Astrocyte of the spinal cord (primary cell): ENCODE measurements around the gene APPBP2.

Experiments used
- DNase-seq: peaks from one replicate; pipeline ENCODE4 v3.0.0; 2011; ENCODE audit warnings: low read depth, low spot score
- H3K4me3 ChIP-seq: 2 replicates; pipeline ENCODE4 v1.5.1; 2011; ENCODE audit warnings: low read depth, mild to moderate bottlenecking, low read length, moderate library complexity
- CTCF ChIP-seq: IDR thresholded peaks from 2 replicates; pipeline ENCODE4 v1.5.1; 2012; ENCODE audit warnings: low read depth, mild to moderate bottlenecking, low read length, inconsistent platforms
- in situ Hi-C: cut with HindIII; loops from 2 replicates; pipeline ENCODE4 v1.10.0; 2017; ENCODE audit warnings: low sequenced_read_pairs

APPBP2 gene, protein sequence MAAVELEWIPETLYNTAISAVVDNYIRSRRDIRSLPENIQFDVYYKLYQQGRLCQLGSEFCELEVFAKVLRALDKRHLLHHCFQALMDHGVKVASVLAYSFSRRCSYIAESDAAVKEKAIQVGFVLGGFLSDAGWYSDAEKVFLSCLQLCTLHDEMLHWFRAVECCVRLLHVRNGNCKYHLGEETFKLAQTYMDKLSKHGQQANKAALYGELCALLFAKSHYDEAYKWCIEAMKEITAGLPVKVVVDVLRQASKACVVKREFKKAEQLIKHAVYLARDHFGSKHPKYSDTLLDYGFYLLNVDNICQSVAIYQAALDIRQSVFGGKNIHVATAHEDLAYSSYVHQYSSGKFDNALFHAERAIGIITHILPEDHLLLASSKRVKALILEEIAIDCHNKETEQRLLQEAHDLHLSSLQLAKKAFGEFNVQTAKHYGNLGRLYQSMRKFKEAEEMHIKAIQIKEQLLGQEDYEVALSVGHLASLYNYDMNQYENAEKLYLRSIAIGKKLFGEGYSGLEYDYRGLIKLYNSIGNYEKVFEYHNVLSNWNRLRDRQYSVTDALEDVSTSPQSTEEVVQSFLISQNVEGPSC

GRCh38 chr17:60525685-60526514 is at the start of gene APPBP2:
TSS of gene APPBP2 (minus strand) at chr17:60526242. CDS start at chr17:60525931, 311 bp downstream.
- peak within 1 kb of the TSS; percentile 100 for H3K4me3 ChIP-seq
- no peak for TF ChIP-seq CTCF
- peak; percentile 90 for DNase-seq
- in situ Hi-C loops: no loop called here

DNA sequence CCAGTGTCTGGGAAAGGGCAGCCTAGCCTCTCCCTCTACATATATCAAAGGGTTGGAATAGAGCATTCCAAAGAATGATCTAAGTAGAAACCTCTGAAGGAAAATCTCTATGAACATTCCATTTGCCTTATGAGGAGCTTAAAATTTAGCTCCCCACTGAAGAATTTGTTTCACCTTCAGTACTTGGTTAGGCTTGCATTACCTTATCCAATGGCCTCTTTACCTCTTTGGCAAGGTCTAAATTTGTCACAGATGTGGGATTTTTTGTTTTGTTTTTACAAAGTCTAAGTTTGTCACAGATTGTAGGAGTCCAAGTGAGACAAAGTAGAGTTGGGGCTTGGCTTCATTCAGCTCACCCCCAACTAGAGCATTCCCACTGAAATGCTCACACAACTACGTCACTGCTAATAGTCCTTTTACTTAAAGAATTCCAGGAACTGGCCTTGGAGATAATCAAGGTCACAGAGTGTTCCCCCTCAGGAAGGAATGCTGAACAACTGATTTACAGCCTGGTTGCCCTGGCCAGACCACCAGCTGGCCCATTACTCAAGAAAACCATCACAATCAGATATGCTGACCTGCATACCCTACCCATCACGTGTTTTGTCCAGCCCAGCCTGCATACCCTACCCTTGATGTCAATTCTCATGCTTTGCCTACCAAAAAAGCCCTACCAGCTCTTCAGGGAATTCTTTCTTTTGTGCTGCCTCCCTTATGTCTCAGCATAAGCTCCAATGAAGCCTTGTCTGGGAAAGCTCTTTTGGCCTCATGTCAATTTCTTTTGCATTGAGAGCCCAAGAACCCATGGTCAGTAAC is 47.4 kb upstream of the APPBP2 start:
- in situ Hi-C loops: no loop called here
- H3K4me3 ChIP-seq: no peak overlapping the region
- no peak for TF ChIP-seq CTCF
- peak; percentile 52 for DNase-seq

GRCh38 chr17:60565233-60565632 is 39.2 kb upstream of the APPBP2 start:
- no peak for TF ChIP-seq CTCF
- in situ Hi-C loops: no loop called here
- no peak for DNase-seq
- H3K4me3 ChIP-seq: no peak overlapping the region

DNA sequence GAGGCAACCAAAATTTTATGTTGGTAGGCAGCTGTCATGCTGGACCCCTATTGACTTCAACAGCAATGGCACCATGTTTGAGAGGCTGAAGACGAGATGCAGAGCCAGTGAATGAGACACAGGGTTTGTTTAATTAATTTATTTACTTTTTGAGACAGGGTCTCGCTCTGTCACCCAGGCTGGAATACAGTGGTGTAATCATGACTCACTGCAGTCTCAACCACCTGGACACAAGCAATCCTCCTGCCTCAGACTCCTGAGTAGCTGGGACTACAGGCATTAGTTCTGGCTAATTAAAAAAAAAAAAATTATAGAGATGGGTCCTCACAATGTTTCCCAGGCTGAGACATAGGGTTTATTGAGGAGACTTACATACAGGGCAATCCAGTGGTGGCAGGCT is 37.7 kb upstream of the APPBP2 start:
- DNase-seq: no peak
- no peak overlapping the region for H3K4me3 ChIP-seq
- TF ChIP-seq CTCF: no peak
- in situ Hi-C loops: no loop called here

DNA sequence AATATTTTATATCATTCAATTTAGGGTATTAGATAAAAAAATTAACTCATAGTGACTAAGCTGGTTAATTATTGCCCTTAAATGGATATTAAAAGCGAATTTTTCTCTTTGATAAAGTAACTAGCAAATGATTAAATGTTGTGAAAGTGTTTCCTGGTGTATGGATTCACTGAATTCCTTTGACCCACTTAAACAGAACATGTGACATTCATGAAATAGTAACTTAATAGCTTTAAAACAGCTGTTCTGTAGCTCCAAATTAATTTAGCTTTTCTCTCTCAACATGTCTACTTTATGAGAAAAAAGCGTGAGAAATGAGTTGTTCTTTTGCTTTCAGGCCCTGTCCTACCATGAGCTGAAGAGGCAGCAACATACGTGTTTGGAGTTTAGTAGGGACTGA is 36.4 kb upstream of the APPBP2 start:
- no peak for TF ChIP-seq CTCF
- H3K4me3 ChIP-seq: no peak overlapping the region
- DNase-seq: no peak
- in situ Hi-C loops: no loop called here

- DNase-seq: no peak
- in situ Hi-C loops: no loop called here
- TF ChIP-seq CTCF: no peak
- no peak overlapping the region for H3K4me3 ChIP-seq
Observed at GRCh38 chr17:60560860-60561257, 34.8 kb upstream of the APPBP2 start.
